ENCODE measurements around the gene RERE.

The RERE gene

DNA sequence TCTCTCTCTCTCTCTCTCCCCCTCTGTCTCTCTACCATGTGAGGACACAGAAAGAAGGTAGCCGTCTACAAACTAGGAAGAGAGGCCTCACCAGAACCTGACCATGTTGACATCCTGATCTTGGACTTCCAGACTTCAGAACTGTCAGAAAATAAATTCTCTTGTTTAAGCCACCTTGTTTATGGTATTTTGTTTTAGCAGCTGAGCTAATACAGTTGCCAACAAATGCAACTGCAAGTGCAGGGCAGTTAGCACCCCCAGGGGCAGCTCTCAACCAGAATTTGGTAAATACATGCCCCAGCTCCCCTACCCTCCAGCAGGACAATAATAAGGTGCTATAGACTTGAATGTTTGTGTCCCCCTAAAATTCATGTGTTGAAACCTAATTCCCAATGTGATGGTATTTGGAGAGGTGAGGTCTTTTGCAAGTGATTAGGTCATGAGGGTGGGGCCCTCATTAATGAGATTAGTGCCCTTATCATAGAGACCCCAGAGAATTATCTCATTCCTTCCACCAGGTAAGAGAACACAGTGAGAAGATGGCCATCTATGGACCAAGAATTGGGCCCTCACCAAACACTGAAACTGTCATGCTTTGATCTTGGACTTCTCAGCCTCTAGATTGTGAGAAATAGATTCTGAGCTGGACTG lies 506.2 kb downstream of the RERE start:
- TF ChIP-seq CTCF (IDR thresholded peaks at IDR 0.05; ENCODE audit: control insufficient read depth, extremely low read depth, insufficient read depth) = no peak
- DNase-seq (ENCODE audit: low read depth) = no peak
- no peak overlapping the region for H3K4me3 ChIP-seq (ENCODE audit: low read depth, low read length)

- no peak for DNase-seq (ENCODE audit: low read depth)
- H3K4me3 ChIP-seq (ENCODE audit: low read depth, low read length) = no peak overlapping the region
- no peak for TF ChIP-seq CTCF (IDR thresholded peaks at IDR 0.05; ENCODE audit: control insufficient read depth, extremely low read depth, insufficient read depth)
Measured at GRCh38 chr1:8307628-8308027, 509.8 kb downstream of the RERE start.

DNA sequence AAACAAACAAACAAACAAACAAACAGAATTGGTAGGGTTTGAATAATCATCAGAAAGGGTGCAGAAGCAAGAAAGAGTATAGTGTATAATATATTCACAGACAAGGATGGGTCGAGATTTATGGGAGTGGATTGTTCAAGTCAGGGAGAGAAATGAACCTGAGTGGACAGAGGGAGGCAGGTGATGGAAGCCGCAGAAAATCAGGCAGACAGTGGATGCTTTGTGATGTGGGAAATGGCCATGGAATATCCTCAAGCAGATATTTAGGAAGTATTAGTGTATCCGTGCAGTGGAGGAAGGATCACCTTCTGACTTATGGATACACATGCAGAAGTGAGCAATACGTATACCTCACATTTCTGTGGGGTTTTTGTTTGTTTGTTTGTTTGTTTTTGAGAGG lies 513.6 kb downstream of the RERE start:
- DNase-seq (ENCODE audit: low read depth) = no peak
- H3K4me3 ChIP-seq (ENCODE audit: low read depth, low read length) = no peak overlapping the region
- no peak for TF ChIP-seq CTCF (IDR thresholded peaks at IDR 0.05; ENCODE audit: control insufficient read depth, extremely low read depth, insufficient read depth)

GRCh38 chr1:8303141-8303540 lies 514.3 kb downstream of the RERE start:
- H3K4me3 ChIP-seq (ENCODE audit: low read depth, low read length) = no peak overlapping the region
- no peak for TF ChIP-seq CTCF (IDR thresholded peaks at IDR 0.05; ENCODE audit: control insufficient read depth, extremely low read depth, insufficient read depth)
- DNase-seq (ENCODE audit: low read depth) = no peak
